ENCODE results near the gene INTS3.

INTS3 gene

GRCh38 chr1:153683854-153684253 lies 44.0 kb upstream of the INTS3 start (continued):
- TF ChIP-seq PRDM4 (tag by site-specific recombination; IDR thresholded peaks at IDR 0.05): no peak
- no peak for TF ChIP-seq ZBTB10 (tag by site-specific recombination; IDR thresholded peaks at IDR 0.05)
- TF ChIP-seq PATZ1 (tag by site-specific recombination; IDR thresholded peaks at IDR 0.05): no peak; the same call in 1 of the 2 replicates
- no peak for TF ChIP-seq ZNF169 (tag by site-specific recombination; IDR thresholded peaks at IDR 0.05)
- TF ChIP-seq ZNF449 (tag by site-specific recombination; IDR thresholded peaks at IDR 0.05): no peak
- TF ChIP-seq ZNF596 (tag by site-specific recombination; IDR thresholded peaks at IDR 0.05): no peak
- no peak for TF ChIP-seq ZNF350 (tag by site-specific recombination; IDR thresholded peaks at IDR 0.05)
- peak; percentile 64 for TF ChIP-seq ZNF629 (tag by site-specific recombination; IDR thresholded peaks at IDR 0.05)
- no peak for TF ChIP-seq ZNF335 (tag by site-specific recombination; conservative IDR thresholded peaks at IDR 0.05)
- TF ChIP-seq ATF2 (tag by site-specific recombination; IDR thresholded peaks at IDR 0.05; ENCODE audit: low read depth): peak; percentile 85
- peak; percentile 65 for TF ChIP-seq KLF1 (tag by site-specific recombination; IDR thresholded peaks at IDR 0.05)
- no peak for TF ChIP-seq ZNF600 (tag by site-specific recombination; IDR thresholded peaks at IDR 0.05)
- TF ChIP-seq HOXC10 (CRISPR knock-in tag; IDR thresholded peaks at IDR 0.05): no peak
- TF ChIP-seq ZSCAN23 (tag by site-specific recombination; IDR thresholded peaks at IDR 0.05): no peak
- no peak for TF ChIP-seq KLF16 (tag by site-specific recombination; IDR thresholded peaks at IDR 0.05)
- no peak for TF ChIP-seq HIC1 (tag by site-specific recombination; IDR thresholded peaks at IDR 0.05)
- TF ChIP-seq ZNF513 (tag by site-specific recombination; IDR thresholded peaks at IDR 0.05): no peak
- TF ChIP-seq ZNF677 (tag by site-specific recombination; IDR thresholded peaks at IDR 0.05): no peak
- TF ChIP-seq ZNF704 (tag by site-specific recombination; IDR thresholded peaks at IDR 0.05): no peak
- TF ChIP-seq IKZF3 (tag by site-specific recombination; IDR thresholded peaks at IDR 0.05): no peak
- TF ChIP-seq ZNF37A (tag by site-specific recombination; IDR thresholded peaks at IDR 0.05): no peak
- no peak for TF ChIP-seq ZNF521 (tag by site-specific recombination; IDR thresholded peaks at IDR 0.05)
- no peak for TF ChIP-seq ZNF843 (tag by site-specific recombination; IDR thresholded peaks at IDR 0.05)
- TF ChIP-seq ZNF768 (tag by site-specific recombination; IDR thresholded peaks at IDR 0.05): no peak
- peak; percentile 93 for TF ChIP-seq PRDM1 (tag by site-specific recombination; IDR thresholded peaks at IDR 0.05)
